Measurements from ENCODE around the gene ZFYVE16.
"Not testable (repeated sequence)": the region's sequence is repeated elsewhere in the genome, so short reads cannot be mapped to it uniquely, and the experiment has no call there.

ZFYVE16 gene

DNA sequence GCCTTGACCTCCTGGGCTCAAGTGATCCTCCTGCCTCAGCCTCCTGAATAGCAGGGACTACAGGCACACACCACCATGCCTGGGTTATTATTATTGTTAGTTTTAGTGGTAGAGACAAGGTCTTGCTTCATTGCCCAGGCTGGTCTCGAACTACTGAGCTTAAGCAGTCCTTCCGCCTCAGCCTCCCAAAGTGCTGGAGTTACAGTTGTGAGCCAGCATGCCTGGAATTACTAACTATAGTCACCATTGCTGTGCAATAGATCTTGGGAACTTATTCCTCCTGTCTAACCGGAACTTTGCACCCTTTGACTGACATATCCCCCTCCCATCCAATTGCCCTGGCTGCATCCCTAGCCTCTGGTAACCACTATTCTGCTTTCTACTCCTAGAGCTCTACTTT lies 83.4 kb downstream of the ZFYVE16 start:
- Mint-ChIP-seq H3K27ac (no peak overlapping the region), H3K4me3 (no peak overlapping the region), H3K36me3 (no peaks in the 10 kb centered on the region), H3K4me1 (ENCODE audit: low read depth) (peaks cover 15% of the 10 kb centered on the region), H3K9me3 (ENCODE audit: low read depth) (no peaks in the 10 kb centered on the region), H3K27me3 (peaks cover 1% of the 10 kb centered on the region)

DNA sequence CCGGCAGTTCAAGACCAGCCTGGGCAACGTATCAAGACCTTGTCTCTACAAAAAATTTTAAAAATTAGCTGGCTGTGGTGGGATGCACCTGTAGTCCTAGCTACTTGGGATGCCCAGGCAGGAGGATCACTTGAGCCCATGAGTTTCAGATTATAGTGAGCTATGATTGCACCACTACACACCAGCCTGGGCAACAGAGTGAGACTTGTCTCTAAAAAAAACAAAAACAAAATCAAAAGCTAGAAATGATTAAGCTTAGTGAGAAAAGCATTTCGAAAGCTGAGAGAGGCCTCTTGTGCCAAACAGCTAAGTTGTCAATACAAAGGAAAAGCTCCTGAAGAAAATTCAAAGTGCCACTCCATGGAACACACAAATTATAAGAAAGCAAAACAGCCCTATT lies 84.9 kb downstream of the ZFYVE16 start:
- Mint-ChIP-seq H3K9me3 (ENCODE audit: low read depth) (no peaks in the 10 kb centered on the region), H3K27me3 (peaks cover 1% of the 10 kb centered on the region), H3K27ac (no peak overlapping the region), H3K4me3 (no peak overlapping the region), H3K4me1 (ENCODE audit: low read depth) (peaks cover 8% of the 10 kb centered on the region), H3K36me3 (no peaks in the 10 kb centered on the region)

DNA sequence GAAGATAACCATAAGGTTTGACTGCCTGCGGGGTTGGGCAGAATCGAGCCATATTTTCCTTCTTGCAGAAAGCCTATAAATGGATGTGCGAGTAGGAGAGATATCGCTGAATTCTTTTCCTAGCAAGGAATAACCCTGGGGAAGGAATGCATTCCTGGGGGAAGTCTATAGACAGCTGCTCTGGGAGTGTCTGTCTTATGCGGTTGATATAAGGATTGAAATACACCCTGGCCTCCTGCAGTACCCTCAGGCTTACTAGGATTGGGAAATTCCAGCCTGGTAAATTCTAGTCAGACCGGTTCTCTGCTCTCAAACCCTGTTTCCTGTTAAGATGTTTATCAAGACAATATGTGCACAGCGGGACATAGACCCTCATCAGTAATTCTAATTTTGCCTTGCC lies 85.6 kb downstream of the ZFYVE16 start:
- H3K27me3 Mint-ChIP-seq; H3K9me3 Mint-ChIP-seq (ENCODE audit: low read depth); H3K4me3 Mint-ChIP-seq; H3K27ac Mint-ChIP-seq; H3K36me3 Mint-ChIP-seq; H3K4me1 Mint-ChIP-seq (ENCODE audit: low read depth): not testable (repeated sequence)

DNA sequence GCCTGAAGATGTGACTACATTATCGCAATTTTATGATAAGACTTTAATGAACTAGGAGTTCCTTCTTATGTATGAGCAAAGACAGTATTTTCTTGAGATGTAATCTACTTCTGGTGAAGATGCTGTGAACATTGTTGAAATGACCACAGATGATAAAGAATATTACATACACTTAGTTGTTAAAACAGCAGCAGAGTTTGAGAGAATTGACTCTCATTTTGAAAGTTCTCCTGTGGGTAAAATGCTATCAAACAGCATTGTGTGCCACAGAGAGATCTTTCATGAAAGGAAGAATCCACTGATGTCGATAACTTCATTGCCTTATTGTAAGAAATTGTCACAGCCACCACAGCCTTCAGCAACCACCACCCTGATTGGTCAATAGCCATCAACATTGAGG lies 88.0 kb downstream of the ZFYVE16 start:
- H3K36me3 Mint-ChIP-seq: no peaks in the 10 kb centered on the region
- no peak overlapping the region for H3K27ac Mint-ChIP-seq
- H3K27me3 Mint-ChIP-seq: peaks cover 1% of the 10 kb centered on the region
- no peaks in the 10 kb centered on the region for H3K9me3 Mint-ChIP-seq (ENCODE audit: low read depth)
- H3K4me1 Mint-ChIP-seq (ENCODE audit: low read depth): no peaks in the 10 kb centered on the region
- no peak overlapping the region for H3K4me3 Mint-ChIP-seq

DNA sequence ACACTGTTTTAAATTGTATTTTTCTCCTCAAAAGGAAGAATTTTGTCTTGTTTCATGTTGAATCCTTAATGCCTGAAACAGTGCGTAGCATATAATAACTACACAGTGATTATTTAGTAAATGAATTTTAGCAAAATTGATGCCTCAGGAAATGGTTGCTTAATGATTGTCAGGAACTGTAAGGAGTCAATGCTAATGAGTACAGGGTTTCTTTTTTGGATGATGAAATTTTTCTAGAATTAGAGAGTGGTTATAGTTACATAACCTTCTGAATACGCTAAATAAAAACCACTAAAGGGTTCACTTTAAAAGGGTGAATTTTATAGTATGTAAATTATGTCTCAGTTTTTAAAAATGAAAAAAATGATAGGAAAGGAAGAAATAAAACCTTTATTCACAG lies 94.9 kb downstream of the ZFYVE16 start:
- H3K4me3 Mint-ChIP-seq: no peak overlapping the region
- H3K27me3 Mint-ChIP-seq: no peaks in the 10 kb centered on the region
- H3K36me3 Mint-ChIP-seq: no peaks in the 10 kb centered on the region
- no peaks in the 10 kb centered on the region for H3K4me1 Mint-ChIP-seq (ENCODE audit: low read depth)
- no peak overlapping the region for H3K27ac Mint-ChIP-seq
- no peaks in the 10 kb centered on the region for H3K9me3 Mint-ChIP-seq (ENCODE audit: low read depth)

DNA sequence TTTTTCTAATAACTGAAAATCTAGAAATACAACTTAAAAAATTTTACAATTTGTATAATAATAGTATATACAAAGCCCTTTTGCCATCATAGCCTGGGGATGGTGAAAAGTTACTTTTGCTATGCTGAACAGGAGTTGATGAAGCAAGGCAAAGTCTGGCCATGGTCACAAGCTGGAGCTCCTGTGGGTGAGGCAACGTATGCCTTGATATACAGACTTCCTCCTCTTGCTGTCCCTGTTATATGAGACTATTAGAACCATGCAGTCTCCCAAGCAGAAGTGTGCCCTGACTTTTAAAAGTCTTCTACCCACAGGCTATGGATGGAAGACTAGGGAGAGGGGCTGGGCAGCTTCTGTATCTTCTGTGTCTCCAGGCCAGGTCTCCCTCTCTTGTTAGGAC lies 95.8 kb downstream of the ZFYVE16 start:
- Mint-ChIP-seq H3K36me3 (no peaks in the 10 kb centered on the region), H3K4me1 (ENCODE audit: low read depth) (no peaks in the 10 kb centered on the region), H3K4me3 (no peak overlapping the region), H3K27me3 (no peaks in the 10 kb centered on the region), H3K9me3 (ENCODE audit: low read depth) (no peaks in the 10 kb centered on the region), H3K27ac (no peak overlapping the region)

DNA sequence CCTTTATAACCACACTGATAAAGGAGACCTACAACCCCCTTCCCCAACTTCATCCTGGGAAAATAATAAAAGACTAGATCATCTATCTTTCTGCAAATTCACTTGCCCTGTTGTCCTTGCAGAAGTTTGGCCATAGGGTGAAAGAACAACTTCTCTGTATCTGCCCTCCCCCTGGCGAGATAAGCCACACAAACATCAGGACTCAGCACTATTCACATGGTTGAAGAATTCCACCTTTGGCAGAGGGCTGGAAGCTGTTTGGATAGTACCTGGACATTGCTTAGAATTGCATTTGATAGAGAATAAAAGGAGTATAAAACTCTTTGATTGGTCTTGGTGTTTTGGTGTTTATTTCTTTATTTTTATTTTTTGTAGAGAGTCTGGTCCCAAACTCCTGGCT lies 97.0 kb downstream of the ZFYVE16 start:
- Mint-ChIP-seq H3K4me1 (ENCODE audit: low read depth) (no peaks in the 10 kb centered on the region), H3K27ac (no peak overlapping the region), H3K36me3 (no peaks in the 10 kb centered on the region), H3K9me3 (ENCODE audit: low read depth) (no peaks in the 10 kb centered on the region), H3K27me3 (no peaks in the 10 kb centered on the region), H3K4me3 (no peak overlapping the region)

DNA sequence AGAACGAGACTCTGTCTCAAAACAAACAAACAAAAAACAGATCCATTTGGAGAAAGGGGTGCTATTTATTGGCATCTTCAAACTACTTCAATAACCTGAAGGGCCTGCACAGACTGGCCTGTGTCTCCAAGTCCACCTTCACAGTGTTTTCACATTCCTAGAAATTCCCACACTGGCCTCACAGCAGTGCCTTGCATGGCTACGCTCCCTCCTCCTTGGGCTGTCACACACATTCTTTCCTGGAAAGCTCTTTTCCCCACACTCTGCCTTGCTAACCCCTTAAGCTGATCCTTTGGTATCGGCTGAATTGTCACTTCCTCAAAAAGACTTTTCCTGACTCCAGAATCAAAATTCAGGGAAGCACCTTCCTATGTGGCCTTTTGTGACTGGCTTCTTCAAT lies 99.8 kb downstream of the ZFYVE16 start:
- no peak overlapping the region for H3K27ac Mint-ChIP-seq
- no peak overlapping the region for H3K4me3 Mint-ChIP-seq
- H3K4me1 Mint-ChIP-seq (ENCODE audit: low read depth): no peaks in the 10 kb centered on the region
- H3K36me3 Mint-ChIP-seq: peaks cover 2% of the 10 kb centered on the region
- no peaks in the 10 kb centered on the region for H3K27me3 Mint-ChIP-seq
- no peaks in the 10 kb centered on the region for H3K9me3 Mint-ChIP-seq (ENCODE audit: low read depth)

DNA sequence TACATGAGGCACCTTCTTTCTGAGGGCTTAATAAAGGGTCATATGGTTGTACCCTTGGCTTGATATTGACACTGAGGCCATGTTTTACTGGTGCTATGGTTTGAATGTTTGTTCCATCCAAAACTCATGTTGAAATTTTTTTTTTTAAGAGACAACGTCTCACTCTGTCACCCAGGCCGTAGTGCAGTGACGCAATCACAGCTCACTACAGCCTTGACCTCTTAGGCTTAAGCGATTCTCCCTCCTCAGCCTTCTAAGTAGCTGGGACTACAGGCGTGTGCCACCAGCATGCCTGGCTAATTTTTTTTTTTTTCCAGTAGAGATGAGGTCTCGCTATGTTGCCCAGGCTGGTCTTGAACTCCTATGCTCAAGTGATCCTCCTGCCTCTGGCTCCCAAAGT lies 101.0 kb downstream of the ZFYVE16 start:
- H3K4me3 Mint-ChIP-seq: no peak overlapping the region

DNA sequence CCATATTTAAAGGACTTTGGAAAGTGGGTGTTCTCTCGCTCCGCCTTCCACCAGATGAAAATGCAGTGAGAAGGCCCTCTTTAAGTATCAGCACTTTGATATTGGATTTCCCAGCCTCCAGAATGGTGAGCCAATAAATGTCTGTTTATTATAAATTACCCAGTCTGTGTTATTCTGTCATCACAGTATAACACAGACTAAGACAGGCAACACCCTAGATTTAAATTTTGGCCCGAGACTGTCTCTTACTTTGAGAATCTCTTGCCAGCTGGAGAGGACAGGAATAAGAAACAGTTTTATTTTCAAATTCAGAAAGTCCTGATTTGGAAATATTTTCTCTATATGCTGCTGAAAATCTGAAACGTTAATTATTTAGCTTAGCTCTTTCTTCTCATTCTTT lies 101.5 kb downstream of the ZFYVE16 start:
- Mint-ChIP-seq H3K36me3 (peaks cover 5% of the 10 kb centered on the region), H3K27me3 (no peaks in the 10 kb centered on the region), H3K4me3 (no peak overlapping the region), H3K27ac (no peak overlapping the region), H3K9me3 (ENCODE audit: low read depth) (no peaks in the 10 kb centered on the region), H3K4me1 (ENCODE audit: low read depth) (no peaks in the 10 kb centered on the region)

More for the DNA sequence above, 101.0 kb downstream of the ZFYVE16 start:
- no peak overlapping the region for H3K27ac Mint-ChIP-seq
- H3K4me1 Mint-ChIP-seq (ENCODE audit: low read depth): no peaks in the 10 kb centered on the region
- H3K36me3 Mint-ChIP-seq: peaks cover 5% of the 10 kb centered on the region
- H3K27me3 Mint-ChIP-seq: no peaks in the 10 kb centered on the region
- H3K9me3 Mint-ChIP-seq (ENCODE audit: low read depth): no peaks in the 10 kb centered on the region

DNA sequence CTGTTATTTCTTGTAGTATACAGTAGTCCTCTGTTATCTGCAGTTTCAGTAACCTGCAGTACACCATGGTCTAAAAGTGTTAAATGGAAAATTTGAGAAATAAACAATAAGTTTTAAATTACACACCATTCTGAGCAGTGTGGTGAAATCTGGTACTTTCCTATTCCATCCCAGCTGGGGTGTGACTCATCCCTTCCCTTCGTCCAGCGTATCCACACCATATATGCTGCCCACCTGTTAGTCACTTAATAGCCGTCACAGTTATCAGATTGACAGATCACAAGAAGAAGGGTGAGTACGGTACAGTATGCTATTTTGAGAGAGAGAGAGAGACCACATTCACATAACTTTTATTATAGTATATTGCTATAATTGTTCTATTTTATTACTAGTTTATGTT lies 109.0 kb downstream of the ZFYVE16 start:
- Mint-ChIP-seq H3K9me3 (ENCODE audit: low read depth) (no peaks in the 10 kb centered on the region), H3K27me3 (no peaks in the 10 kb centered on the region), H3K36me3 (peaks cover 3% of the 10 kb centered on the region), H3K4me1 (ENCODE audit: low read depth) (no peaks in the 10 kb centered on the region), H3K4me3 (no peak overlapping the region), H3K27ac (no peak overlapping the region)

Data from activated naive CD8-positive, alpha-beta T cell (primary cell).